Measurements from ENCODE around the gene DSCAM. TPM values are rescaled to one million over a fixed set of nuclear protein-coding genes. Genes with fewer than 3 reads are reported as not detected.

DSCAM gene
- total and polyA plus RNA-seq, 2 experiments from 2014 or later: 0.07 TPM; not detected in 1

- H3K27me3 Mint-ChIP-seq (ENCODE audit: insufficient read depth, low read depth, poor library complexity): no peaks in the 10 kb centered on the region
- TF ChIP-seq ZNF114 (CRISPR knock-in tag; IDR thresholded peaks at IDR 0.05): no peak
- TF ChIP-seq NANOG (IDR thresholded peaks at IDR 0.05; ENCODE audit: borderline replicate concordance): no peak
- no peak for TF ChIP-seq ETS1 (IDR thresholded peaks at IDR 0.05)
- no peak for TF ChIP-seq ZNF331 (CRISPR knock-in tag; IDR thresholded peaks at IDR 0.05; ENCODE audit: low read depth)
- TF ChIP-seq, protein P1, sequence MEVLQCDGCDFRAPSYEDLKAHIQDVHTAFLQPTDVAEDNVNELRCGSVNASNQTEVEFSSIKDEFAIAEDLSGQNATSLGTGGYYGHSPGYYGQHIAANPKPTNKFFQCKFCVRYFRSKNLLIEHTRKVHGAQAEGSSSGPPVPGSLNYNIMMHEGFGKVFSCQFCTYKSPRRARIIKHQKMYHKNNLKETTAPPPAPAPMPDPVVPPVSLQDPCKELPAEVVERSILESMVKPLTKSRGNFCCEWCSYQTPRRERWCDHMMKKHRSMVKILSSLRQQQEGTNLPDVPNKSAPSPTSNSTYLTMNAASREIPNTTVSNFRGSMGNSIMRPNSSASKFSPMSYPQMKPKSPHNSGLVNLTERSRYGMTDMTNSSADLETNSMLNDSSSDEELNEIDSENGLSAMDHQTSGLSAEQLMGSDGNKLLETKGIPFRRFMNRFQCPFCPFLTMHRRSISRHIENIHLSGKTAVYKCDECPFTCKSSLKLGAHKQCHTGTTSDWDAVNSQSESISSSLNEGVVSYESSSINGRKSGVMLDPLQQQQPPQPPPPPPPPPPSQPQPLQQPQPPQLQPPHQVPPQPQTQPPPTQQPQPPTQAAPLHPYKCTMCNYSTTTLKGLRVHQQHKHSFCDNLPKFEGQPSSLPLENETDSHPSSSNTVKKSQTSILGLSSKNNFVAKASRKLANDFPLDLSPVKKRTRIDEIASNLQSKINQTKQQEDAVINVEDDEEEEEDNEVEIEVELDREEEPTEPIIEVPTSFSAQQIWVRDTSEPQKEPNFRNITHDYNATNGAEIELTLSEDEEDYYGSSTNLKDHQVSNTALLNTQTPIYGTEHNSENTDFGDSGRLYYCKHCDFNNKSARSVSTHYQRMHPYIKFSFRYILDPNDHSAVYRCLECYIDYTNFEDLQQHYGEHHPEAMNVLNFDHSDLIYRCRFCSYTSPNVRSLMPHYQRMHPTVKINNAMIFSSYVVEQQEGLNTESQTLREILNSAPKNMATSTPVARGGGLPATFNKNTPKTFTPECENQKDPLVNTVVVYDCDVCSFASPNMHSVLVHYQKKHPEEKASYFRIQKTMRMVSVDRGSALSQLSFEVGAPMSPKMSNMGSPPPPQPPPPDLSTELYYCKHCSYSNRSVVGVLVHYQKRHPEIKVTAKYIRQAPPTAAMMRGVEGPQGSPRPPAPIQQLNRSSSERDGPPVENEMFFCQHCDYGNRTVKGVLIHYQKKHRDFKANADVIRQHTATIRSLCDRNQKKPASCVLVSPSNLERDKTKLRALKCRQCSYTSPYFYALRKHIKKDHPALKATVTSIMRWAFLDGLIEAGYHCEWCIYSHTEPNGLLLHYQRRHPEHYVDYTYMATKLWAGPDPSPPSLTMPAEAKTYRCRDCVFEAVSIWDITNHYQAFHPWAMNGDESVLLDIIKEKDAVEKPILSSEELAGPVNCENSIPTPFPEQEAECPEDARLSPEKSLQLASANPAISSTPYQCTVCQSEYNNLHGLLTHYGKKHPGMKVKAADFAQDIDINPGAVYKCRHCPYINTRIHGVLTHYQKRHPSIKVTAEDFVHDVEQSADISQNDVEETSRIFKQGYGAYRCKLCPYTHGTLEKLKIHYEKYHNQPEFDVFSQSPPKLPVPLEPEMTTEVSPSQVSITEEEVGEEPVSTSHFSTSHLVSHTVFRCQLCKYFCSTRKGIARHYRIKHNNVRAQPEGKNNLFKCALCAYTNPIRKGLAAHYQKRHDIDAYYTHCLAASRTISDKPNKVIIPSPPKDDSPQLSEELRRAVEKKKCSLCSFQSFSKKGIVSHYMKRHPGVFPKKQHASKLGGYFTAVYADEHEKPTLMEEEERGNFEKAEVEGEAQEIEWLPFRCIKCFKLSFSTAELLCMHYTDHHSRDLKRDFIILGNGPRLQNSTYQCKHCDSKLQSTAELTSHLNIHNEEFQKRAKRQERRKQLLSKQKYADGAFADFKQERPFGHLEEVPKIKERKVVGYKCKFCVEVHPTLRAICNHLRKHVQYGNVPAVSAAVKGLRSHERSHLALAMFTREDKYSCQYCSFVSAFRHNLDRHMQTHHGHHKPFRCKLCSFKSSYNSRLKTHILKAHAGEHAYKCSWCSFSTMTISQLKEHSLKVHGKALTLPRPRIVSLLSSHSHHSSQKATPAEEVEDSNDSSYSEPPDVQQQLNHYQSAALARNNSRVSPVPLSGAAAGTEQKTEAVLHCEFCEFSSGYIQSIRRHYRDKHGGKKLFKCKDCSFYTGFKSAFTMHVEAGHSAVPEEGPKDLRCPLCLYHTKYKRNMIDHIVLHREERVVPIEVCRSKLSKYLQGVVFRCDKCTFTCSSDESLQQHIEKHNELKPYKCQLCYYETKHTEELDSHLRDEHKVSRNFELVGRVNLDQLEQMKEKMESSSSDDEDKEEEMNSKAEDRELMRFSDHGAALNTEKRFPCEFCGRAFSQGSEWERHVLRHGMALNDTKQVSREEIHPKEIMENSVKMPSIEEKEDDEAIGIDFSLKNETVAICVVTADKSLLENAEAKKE (CRISPR knock-in tag; IDR thresholded peaks at IDR 0.05): no peak
- no peak for TF ChIP-seq JUNB (IDR thresholded peaks at IDR 0.05; ENCODE audit: unreplicated experiment)
- TF ChIP-seq EZH2 (IDR thresholded peaks at IDR 0.05; ENCODE audit: low read depth, unreplicated experiment): no peak
- no peak for TF ChIP-seq POLR2AphosphoS5 (IDR thresholded peaks at IDR 0.05; ENCODE audit: low read depth)
- no peak for TF ChIP-seq CTCF (conservative IDR thresholded peaks at IDR 0.05; ENCODE audit: low read depth in 2 of 2)
- TF ChIP-seq EZH2phosphoT487 (IDR thresholded peaks at IDR 0.05; ENCODE audit: unreplicated experiment): no peak
- no peak for TF ChIP-seq REST (IDR thresholded peaks at IDR 0.05; ENCODE audit: unreplicated experiment)
- no peak for TF ChIP-seq CREB1 (CRISPR knock-in tag; IDR thresholded peaks at IDR 0.05; ENCODE audit: low read depth)
- TF ChIP-seq STAT1 (IDR thresholded peaks at IDR 0.05; ENCODE audit: unreplicated experiment): no peak
- H3K9me3 Mint-ChIP-seq: peaks cover 84% of the 10 kb centered on the region
- H3K27ac Mint-ChIP-seq: no peak overlapping the region
- H3K4me3 ChIP-seq: no peak overlapping the region
- H3F3A ChIP-seq (replicated peaks; ENCODE audit: low read depth): no peaks in the 10 kb centered on the region
- H4K20me1 ChIP-seq (replicated peaks; ENCODE audit: insufficient read depth): no peaks in the 10 kb centered on the region
- H3K27me3 ChIP-seq (ENCODE audit: insufficient read depth): no peaks in the 10 kb centered on the region
- no peak overlapping the region for H3K4me3 Mint-ChIP-seq
- H3K4me1 Mint-ChIP-seq: no peaks in the 10 kb centered on the region
- H3K27ac ChIP-seq (ENCODE audit: low read depth): no peak overlapping the region
- no peak overlapping the region for H3K4me2 ChIP-seq
- ATAC-seq (no peak), DNase-seq (ENCODE audit: low spot score) (no peak)
- H3K4me1 ChIP-seq (ENCODE audit: insufficient read depth): no peaks in the 10 kb centered on the region
- no peaks in the 10 kb centered on the region for H3K79me2 ChIP-seq (replicated peaks; ENCODE audit: insufficient read depth)
- no peaks in the 10 kb centered on the region for H3K36me3 Mint-ChIP-seq (ENCODE audit: low read depth)
- H2AFZ ChIP-seq: no peak overlapping the region
- H3K36me3 ChIP-seq (ENCODE audit: insufficient read depth): no peaks in the 10 kb centered on the region
- no peaks in the 10 kb centered on the region for H3K9me2 ChIP-seq (ENCODE audit: insufficient read depth)
Measured at GRCh38 chr21:40633048-40633447, 213.9 kb downstream of the DSCAM start.

Data from GM23338 (cell line).